HL-60 (cell line): ENCODE results near the gene GRM8.

Source experiments
- CTCF ChIP-seq: IDR thresholded peaks from one replicate; pipeline ENCODE4 v1.5.1; 2011; ENCODE audit warnings: low read length, control low read depth, inconsistent platforms; ENCODE audit not compliant: insufficient read depth
- GABPA ChIP-seq: IDR thresholded peaks from 2 replicates; pipeline ENCODE4 v1.6.1; 2012; ENCODE audit warnings: low read depth
- POLR2AphosphoS5 ChIP-seq: IDR thresholded peaks from 2 replicates; pipeline ENCODE4 v1.6.1; 2012; ENCODE audit warnings: low read depth
- REST ChIP-seq: IDR thresholded peaks from 2 replicates; pipeline ENCODE4 v1.6.1; 2012; ENCODE audit warnings: low read depth; ENCODE audit not compliant: insufficient replicate concordance
- SPI1 ChIP-seq: IDR thresholded peaks from 2 replicates; pipeline ENCODE4 v1.6.1; 2012; ENCODE audit warnings: low read depth, mild to moderate bottlenecking, borderline replicate concordance

DNA sequence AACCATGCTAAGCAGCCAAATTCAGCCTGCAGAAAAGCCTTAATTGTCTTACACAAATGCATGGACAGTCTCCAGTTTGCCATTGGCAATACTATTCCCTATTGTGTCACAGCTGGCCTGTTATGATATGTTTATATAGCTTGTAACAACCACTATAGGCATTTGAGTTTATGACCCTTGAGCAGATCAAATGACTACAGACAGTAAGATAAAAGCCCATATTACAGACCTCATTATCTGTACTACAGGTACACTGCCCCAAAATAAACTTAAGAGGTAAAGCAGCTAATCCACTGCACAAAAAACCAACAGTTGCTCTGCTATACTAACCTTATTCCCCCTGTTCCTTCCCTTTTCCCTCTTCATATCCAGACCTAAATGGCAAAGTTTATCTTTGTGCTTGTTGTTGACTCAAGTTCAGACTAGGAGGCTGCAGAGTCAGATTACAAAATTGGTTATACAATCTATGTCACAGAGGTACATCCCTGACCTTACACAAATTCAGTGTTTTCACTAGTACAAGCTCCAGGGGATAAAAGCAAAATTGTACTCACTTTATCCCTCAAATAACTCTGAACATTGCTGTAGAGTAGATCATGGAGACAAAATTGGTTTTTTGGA is 218.4 kb downstream of the GRM8 start:
- no peak for TF ChIP-seq SPI1
- TF ChIP-seq CTCF, result no peak
- no peak for TF ChIP-seq POLR2AphosphoS5
- no peak for TF ChIP-seq REST
- TF ChIP-seq GABPA, result no peak
